ENCODE results near the gene PRKCA.
"Not testable (repeated sequence)": the region's sequence is repeated elsewhere in the genome, so short reads cannot be mapped to it uniquely, and the experiment has no call there.

The PRKCA gene

GRCh38 chr17:66398617-66399016 lies 96.2 kb downstream of the PRKCA start:
- Histone ChIP-seq H3K9me3 (replicated peaks in 1 of 2; ENCODE audit: control insufficient read depth in 2 of 2, insufficient read depth in 1 of 2, low read depth in 1 of 2, low read length in 2 of 2) (no peaks in the 10 kb centered on the region), H3K27ac (replicated peaks; ENCODE audit: low read length) (no peak overlapping the region), H3K4me2 (ENCODE audit: insufficient read depth, low read length, poor library complexity, severe bottlenecking) (no peak overlapping the region), H4K91ac (ENCODE audit: low read depth, low read length, poor library complexity) (no peak overlapping the region), H3K27me3 (ENCODE audit: control insufficient read depth in 3 of 3, insufficient read depth in 3 of 3, low read depth in 1 of 3, low read length in 3 of 3) (no peaks in the 10 kb centered on the region), H2AK5ac (ENCODE audit: low read depth, low read length) (no peak overlapping the region), H3K79me1 (ENCODE audit: low read depth, low read length) (no peaks in the 10 kb centered on the region), H3K4me3 (ENCODE audit: low read length in 2 of 2) (no peak overlapping the region), H3K14ac (ENCODE audit: low read length) (no peak overlapping the region), H2BK120ac (ENCODE audit: low read depth, low read length) (no peak overlapping the region), H2AFZ (ENCODE audit: low read length) (no peak overlapping the region), H2BK15ac (ENCODE audit: low read length) (no peak overlapping the region), H3K23ac (ENCODE audit: low read depth, low read length, poor library complexity) (no peak overlapping the region), H2BK5ac (ENCODE audit: low read length) (no peak overlapping the region), H3K4ac (ENCODE audit: low read length) (no peak overlapping the region), H3K36me3 (replicated peaks in 1 of 2; ENCODE audit: control insufficient read depth in 2 of 2, insufficient read depth in 2 of 2, low read length in 2 of 2) (no peaks in the 10 kb centered on the region), H2BK12ac (ENCODE audit: low read length) (no peak overlapping the region), H3K9ac (ENCODE audit: low read depth, low read length, poor library complexity) (no peak overlapping the region), H4K8ac (ENCODE audit: low read depth, low read length) (no peak overlapping the region), H3K18ac (ENCODE audit: low read length) (no peak overlapping the region), H3K4me1 (ENCODE audit: control insufficient read depth in 2 of 2, insufficient read depth in 1 of 2, low read depth in 1 of 2, low read length in 2 of 2) (no peaks in the 10 kb centered on the region)
- no peak for DNase-seq (ENCODE audit: low spot score)
- WGBS, 2 donors (ENCODE audit: extremely low coverage in 2 of 2, insufficient read length in 2 of 2, insufficient replicate concordance in 1 of 2), result no CpG with 5 or more reads among the region's 8 CpGs

- no peak overlapping the region for H2BK12ac ChIP-seq (ENCODE audit: low read length)
- no peak overlapping the region for H3K27ac ChIP-seq (replicated peaks; ENCODE audit: low read length)
- H3K14ac ChIP-seq (ENCODE audit: low read length), result no peak overlapping the region
- no peak for DNase-seq (ENCODE audit: low spot score)
- H3K18ac ChIP-seq (ENCODE audit: low read length), result no peak overlapping the region
- no peak overlapping the region for H4K8ac ChIP-seq (ENCODE audit: low read depth, low read length)
- H3K79me1 ChIP-seq (ENCODE audit: low read depth, low read length), result no peaks in the 10 kb centered on the region
- H2AFZ ChIP-seq (ENCODE audit: low read length), result no peak overlapping the region
- H3K23ac ChIP-seq (ENCODE audit: low read depth, low read length, poor library complexity), result no peak overlapping the region
- no peaks in the 10 kb centered on the region for H3K9me3 ChIP-seq (replicated peaks in 1 of 2; ENCODE audit: control insufficient read depth in 2 of 2, insufficient read depth in 1 of 2, low read depth in 1 of 2, low read length in 2 of 2)
- H3K4me3 ChIP-seq (ENCODE audit: low read length in 2 of 2), result no peak overlapping the region
- no peak overlapping the region for H2BK120ac ChIP-seq (ENCODE audit: low read depth, low read length)
- H3K36me3 ChIP-seq (replicated peaks in 1 of 2; ENCODE audit: control insufficient read depth in 2 of 2, insufficient read depth in 2 of 2, low read length in 2 of 2), result no peaks in the 10 kb centered on the region
- no peak overlapping the region for H2BK5ac ChIP-seq (ENCODE audit: low read length)
- H3K9ac ChIP-seq (ENCODE audit: low read depth, low read length, poor library complexity), result no peak overlapping the region
- no peak overlapping the region for H2AK5ac ChIP-seq (ENCODE audit: low read depth, low read length)
- no peaks in the 10 kb centered on the region for H3K27me3 ChIP-seq (ENCODE audit: control insufficient read depth in 3 of 3, insufficient read depth in 3 of 3, low read depth in 1 of 3, low read length in 3 of 3)
- no peak overlapping the region for H3K4me2 ChIP-seq (ENCODE audit: insufficient read depth, low read length, poor library complexity, severe bottlenecking)
- peaks cover 0 to 7% of the 10 kb centered on the region in 2 donors for H3K4me1 ChIP-seq (ENCODE audit: control insufficient read depth in 2 of 2, insufficient read depth in 1 of 2, low read depth in 1 of 2, low read length in 2 of 2)
- no peak overlapping the region for H4K91ac ChIP-seq (ENCODE audit: low read depth, low read length, poor library complexity)
- H3K4ac ChIP-seq (ENCODE audit: low read length), result no peak overlapping the region
- WGBS, 2 donors (ENCODE audit: extremely low coverage in 2 of 2, insufficient read length in 2 of 2, insufficient replicate concordance in 1 of 2), result no CpG with 5 or more reads among the region's 3 CpGs
- no peak overlapping the region for H2BK15ac ChIP-seq (ENCODE audit: low read length)
Measured at GRCh38 chr17:66399441-66399840, 97.0 kb downstream of the PRKCA start.

DNA sequence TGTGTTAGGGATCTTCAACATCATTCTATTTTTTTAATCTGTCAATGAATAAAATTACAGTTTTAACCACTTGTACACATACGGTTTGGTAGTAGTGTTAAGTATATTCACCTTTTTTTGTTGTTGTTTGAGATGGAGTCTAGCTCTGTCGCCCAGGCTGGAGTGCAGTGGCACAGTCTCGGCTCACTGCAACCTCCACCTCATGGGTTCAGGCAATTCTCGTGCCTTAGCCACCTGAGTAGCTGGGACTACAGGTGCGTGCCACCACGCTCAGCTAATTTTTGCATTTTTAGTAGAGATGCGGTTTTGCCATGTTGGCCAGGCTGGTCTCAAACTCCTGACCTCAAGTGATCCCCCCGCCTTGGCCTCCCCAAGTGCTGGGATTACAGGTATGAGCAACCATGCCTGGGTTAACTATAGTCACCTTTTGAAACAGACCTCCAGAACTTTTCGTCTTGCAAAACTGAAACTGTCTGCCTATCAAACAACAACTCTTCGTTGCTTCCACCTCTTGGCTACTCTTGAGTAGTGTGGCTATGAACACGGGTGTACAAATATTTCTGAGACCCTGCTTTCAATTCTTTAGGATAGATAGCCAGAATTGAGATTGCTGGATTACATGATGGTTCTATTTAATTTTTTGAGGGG lies 97.8 kb downstream of the PRKCA start:
- not testable (repeated sequence) for H2BK15ac ChIP-seq (ENCODE audit: low read length); H3K23ac ChIP-seq (ENCODE audit: low read depth, low read length, poor library complexity); H3K9me3 ChIP-seq (replicated peaks in 1 of 2; ENCODE audit: control insufficient read depth in 2 of 2, insufficient read depth in 1 of 2, low read depth in 1 of 2, low read length in 2 of 2); H2BK5ac ChIP-seq (ENCODE audit: low read length); H2AK5ac ChIP-seq (ENCODE audit: low read depth, low read length); H3K18ac ChIP-seq (ENCODE audit: low read length); H3K79me1 ChIP-seq (ENCODE audit: low read depth, low read length); H4K8ac ChIP-seq (ENCODE audit: low read depth, low read length); H3K4ac ChIP-seq (ENCODE audit: low read length); H4K91ac ChIP-seq (ENCODE audit: low read depth, low read length, poor library complexity); H3K14ac ChIP-seq (ENCODE audit: low read length); H3K9ac ChIP-seq (ENCODE audit: low read depth, low read length, poor library complexity); H3K4me1 ChIP-seq (ENCODE audit: control insufficient read depth in 2 of 2, insufficient read depth in 1 of 2, low read depth in 1 of 2, low read length in 2 of 2); DNase-seq (ENCODE audit: low spot score); H3K36me3 ChIP-seq (replicated peaks in 1 of 2; ENCODE audit: control insufficient read depth in 2 of 2, insufficient read depth in 2 of 2, low read length in 2 of 2); H3K27me3 ChIP-seq (ENCODE audit: control insufficient read depth in 3 of 3, insufficient read depth in 3 of 3, low read depth in 1 of 3, low read length in 3 of 3); H3K4me2 ChIP-seq (ENCODE audit: insufficient read depth, low read length, poor library complexity, severe bottlenecking); H2AFZ ChIP-seq (ENCODE audit: low read length); H2BK12ac ChIP-seq (ENCODE audit: low read length); H3K4me3 ChIP-seq (ENCODE audit: low read length in 2 of 2); H2BK120ac ChIP-seq (ENCODE audit: low read depth, low read length); H3K27ac ChIP-seq (replicated peaks; ENCODE audit: low read length)
- WGBS, 2 donors (ENCODE audit: extremely low coverage in 2 of 2, insufficient read length in 2 of 2, insufficient replicate concordance in 1 of 2), result no CpG with 5 or more reads among the region's 11 CpGs

DNA sequence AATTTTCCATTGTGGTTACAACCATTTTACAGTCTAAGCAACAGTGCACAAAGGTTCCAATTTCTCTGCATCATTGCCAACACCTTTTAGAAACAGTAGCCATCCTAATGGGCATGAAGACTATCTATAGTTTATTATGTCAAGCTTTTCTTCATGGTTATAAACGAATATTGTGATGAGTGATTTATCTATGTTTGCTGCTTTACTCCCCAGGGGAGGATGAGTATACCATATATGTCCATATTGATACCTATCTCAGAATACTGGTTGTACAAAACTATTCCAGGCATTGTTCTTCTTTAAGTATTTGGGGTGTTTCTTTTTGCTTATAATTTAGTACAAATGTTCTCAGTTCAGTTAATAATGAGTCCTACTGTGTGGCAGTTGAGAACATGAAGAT lies 98.3 kb downstream of the PRKCA start:
- Histone ChIP-seq H3K27ac (replicated peaks; ENCODE audit: low read length) (no peak overlapping the region), H3K27me3 (ENCODE audit: control insufficient read depth in 3 of 3, insufficient read depth in 3 of 3, low read depth in 1 of 3, low read length in 3 of 3) (no peaks in the 10 kb centered on the region), H2BK12ac (ENCODE audit: low read length) (no peak overlapping the region), H3K4ac (ENCODE audit: low read length) (no peak overlapping the region), H3K9me3 (replicated peaks in 1 of 2; ENCODE audit: control insufficient read depth in 2 of 2, insufficient read depth in 1 of 2, low read depth in 1 of 2, low read length in 2 of 2) (no peaks in the 10 kb centered on the region), H3K14ac (ENCODE audit: low read length) (no peak overlapping the region), H4K8ac (ENCODE audit: low read depth, low read length) (no peak overlapping the region), H2BK120ac (ENCODE audit: low read depth, low read length) (no peak overlapping the region), H2BK15ac (ENCODE audit: low read length) (no peak overlapping the region), H3K18ac (ENCODE audit: low read length) (no peak overlapping the region), H4K91ac (ENCODE audit: low read depth, low read length, poor library complexity) (no peak overlapping the region), H2BK5ac (ENCODE audit: low read length) (no peak overlapping the region), H3K4me2 (ENCODE audit: insufficient read depth, low read length, poor library complexity, severe bottlenecking) (no peak overlapping the region), H3K4me3 (ENCODE audit: low read length in 2 of 2) (no peak overlapping the region), H3K4me1 (ENCODE audit: control insufficient read depth in 2 of 2, insufficient read depth in 1 of 2, low read depth in 1 of 2, low read length in 2 of 2) (peaks cover 0 to 8% of the 10 kb centered on the region in 2 donors), H3K79me1 (ENCODE audit: low read depth, low read length) (no peaks in the 10 kb centered on the region), H3K9ac (ENCODE audit: low read depth, low read length, poor library complexity) (no peak overlapping the region), H3K36me3 (replicated peaks in 1 of 2; ENCODE audit: control insufficient read depth in 2 of 2, insufficient read depth in 2 of 2, low read length in 2 of 2) (no peaks in the 10 kb centered on the region), H2AFZ (ENCODE audit: low read length) (no peak overlapping the region), H2AK5ac (ENCODE audit: low read depth, low read length) (no peak overlapping the region), H3K23ac (ENCODE audit: low read depth, low read length, poor library complexity) (no peak overlapping the region)
- DNase-seq (ENCODE audit: low spot score), result no peak
- WGBS, 2 donors (ENCODE audit: extremely low coverage in 2 of 2, insufficient read length in 2 of 2, insufficient replicate concordance in 1 of 2), result no CpG with 5 or more reads among the region's 1 CpG

All from neuronal stem cell (in vitro differentiated cells).